Measurements from ENCODE around the gene KCNB1.

DNA sequence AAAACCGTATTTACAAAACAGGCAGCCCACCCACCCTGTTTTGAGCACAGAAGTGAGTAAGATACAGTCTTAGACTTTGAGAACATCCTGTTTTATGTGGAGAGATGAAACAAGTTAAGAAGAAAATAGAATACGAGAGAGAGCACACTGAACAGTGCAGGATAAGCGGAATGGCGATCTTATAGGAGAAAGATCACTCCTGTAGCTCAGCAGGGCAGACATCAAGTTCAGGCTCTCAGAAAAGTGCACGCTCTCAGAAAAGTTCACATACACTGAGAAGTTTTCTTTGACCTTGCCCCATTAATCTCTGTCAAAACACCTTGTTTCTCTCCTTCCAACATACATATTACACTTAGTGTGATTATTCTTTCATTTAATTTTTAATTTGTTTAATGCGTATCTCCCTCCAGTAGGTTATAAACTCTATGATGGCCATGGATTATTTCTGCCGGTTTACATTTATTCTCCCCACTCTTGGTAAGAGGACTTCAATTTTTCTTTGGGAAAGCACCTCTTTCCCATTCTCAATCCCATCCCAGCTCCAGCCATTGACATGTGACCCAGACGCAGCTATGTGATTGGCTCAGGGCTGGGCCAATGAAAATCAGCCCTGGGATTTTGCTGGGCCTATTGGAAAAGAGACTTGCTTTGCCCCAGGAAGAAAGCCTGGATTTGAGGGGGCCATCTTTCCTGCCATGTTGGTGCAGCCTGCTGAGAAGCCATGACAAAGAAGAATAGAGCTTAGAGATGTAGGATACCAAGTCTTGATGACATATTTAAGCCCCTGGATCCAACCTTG is 16.2 kb downstream of the KCNB1 start:
- TF ChIP-seq FOS (IDR thresholded peaks at IDR 0.05; ENCODE audit: low read depth, low read length) (no peak), POLR2A (IDR thresholded peaks at IDR 0.05; ENCODE audit: low read depth, low read length) (no peak), MAZ (IDR thresholded peaks at IDR 0.05; ENCODE audit: borderline replicate concordance, low read depth, low read length) (no peak), MAFK (IDR thresholded peaks at IDR 0.05; ENCODE audit: low read depth, low read length) (no peak), RFX5 (IDR thresholded peaks at IDR 0.05; ENCODE audit: low read depth, low read length) (no peak), MXI1 (IDR thresholded peaks at IDR 0.05; ENCODE audit: borderline replicate concordance, low read depth, low read length) (no peak), RAD21 (IDR thresholded peaks at IDR 0.05; ENCODE audit: low read length) (no peak), SMC3 (IDR thresholded peaks at IDR 0.05; ENCODE audit: low read depth, low read length) (no peak), BHLHE40 (IDR thresholded peaks at IDR 0.05; ENCODE audit: low read depth, low read length) (no peak), CHD1 (IDR thresholded peaks at IDR 0.05; ENCODE audit: low read depth, low read length) (no peak), NFE2L2 (IDR thresholded peaks at IDR 0.05; ENCODE audit: low read depth, low read length) (no peak)
- TF ChIP-seq, protein P1, sequence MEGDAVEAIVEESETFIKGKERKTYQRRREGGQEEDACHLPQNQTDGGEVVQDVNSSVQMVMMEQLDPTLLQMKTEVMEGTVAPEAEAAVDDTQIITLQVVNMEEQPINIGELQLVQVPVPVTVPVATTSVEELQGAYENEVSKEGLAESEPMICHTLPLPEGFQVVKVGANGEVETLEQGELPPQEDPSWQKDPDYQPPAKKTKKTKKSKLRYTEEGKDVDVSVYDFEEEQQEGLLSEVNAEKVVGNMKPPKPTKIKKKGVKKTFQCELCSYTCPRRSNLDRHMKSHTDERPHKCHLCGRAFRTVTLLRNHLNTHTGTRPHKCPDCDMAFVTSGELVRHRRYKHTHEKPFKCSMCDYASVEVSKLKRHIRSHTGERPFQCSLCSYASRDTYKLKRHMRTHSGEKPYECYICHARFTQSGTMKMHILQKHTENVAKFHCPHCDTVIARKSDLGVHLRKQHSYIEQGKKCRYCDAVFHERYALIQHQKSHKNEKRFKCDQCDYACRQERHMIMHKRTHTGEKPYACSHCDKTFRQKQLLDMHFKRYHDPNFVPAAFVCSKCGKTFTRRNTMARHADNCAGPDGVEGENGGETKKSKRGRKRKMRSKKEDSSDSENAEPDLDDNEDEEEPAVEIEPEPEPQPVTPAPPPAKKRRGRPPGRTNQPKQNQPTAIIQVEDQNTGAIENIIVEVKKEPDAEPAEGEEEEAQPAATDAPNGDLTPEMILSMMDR (conservative IDR thresholded peaks at IDR 0.05; ENCODE audit: low read depth, low read length): no peak
- TF ChIP-seq, protein P2, sequence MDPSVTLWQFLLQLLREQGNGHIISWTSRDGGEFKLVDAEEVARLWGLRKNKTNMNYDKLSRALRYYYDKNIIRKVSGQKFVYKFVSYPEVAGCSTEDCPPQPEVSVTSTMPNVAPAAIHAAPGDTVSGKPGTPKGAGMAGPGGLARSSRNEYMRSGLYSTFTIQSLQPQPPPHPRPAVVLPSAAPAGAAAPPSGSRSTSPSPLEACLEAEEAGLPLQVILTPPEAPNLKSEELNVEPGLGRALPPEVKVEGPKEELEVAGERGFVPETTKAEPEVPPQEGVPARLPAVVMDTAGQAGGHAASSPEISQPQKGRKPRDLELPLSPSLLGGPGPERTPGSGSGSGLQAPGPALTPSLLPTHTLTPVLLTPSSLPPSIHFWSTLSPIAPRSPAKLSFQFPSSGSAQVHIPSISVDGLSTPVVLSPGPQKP (IDR thresholded peaks at IDR 0.05; ENCODE audit: borderline replicate concordance, low read depth, low read length): no peak
- TF ChIP-seq, protein P3, sequence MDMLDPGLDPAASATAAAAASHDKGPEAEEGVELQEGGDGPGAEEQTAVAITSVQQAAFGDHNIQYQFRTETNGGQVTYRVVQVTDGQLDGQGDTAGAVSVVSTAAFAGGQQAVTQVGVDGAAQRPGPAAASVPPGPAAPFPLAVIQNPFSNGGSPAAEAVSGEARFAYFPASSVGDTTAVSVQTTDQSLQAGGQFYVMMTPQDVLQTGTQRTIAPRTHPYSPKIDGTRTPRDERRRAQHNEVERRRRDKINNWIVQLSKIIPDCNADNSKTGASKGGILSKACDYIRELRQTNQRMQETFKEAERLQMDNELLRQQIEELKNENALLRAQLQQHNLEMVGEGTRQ (IDR thresholded peaks at IDR 0.05; ENCODE audit: low read depth, low read length): 0 out of 2 replicates have a peak, but pooled peaks have one; percentile 13

Measured in IMR-90 (cell line).